ENCODE measurements around the gene ZYX.
A peak's percentile ranks its signal among the peaks of the same experiment; 100 is the strongest.

ZYX gene

DNA sequence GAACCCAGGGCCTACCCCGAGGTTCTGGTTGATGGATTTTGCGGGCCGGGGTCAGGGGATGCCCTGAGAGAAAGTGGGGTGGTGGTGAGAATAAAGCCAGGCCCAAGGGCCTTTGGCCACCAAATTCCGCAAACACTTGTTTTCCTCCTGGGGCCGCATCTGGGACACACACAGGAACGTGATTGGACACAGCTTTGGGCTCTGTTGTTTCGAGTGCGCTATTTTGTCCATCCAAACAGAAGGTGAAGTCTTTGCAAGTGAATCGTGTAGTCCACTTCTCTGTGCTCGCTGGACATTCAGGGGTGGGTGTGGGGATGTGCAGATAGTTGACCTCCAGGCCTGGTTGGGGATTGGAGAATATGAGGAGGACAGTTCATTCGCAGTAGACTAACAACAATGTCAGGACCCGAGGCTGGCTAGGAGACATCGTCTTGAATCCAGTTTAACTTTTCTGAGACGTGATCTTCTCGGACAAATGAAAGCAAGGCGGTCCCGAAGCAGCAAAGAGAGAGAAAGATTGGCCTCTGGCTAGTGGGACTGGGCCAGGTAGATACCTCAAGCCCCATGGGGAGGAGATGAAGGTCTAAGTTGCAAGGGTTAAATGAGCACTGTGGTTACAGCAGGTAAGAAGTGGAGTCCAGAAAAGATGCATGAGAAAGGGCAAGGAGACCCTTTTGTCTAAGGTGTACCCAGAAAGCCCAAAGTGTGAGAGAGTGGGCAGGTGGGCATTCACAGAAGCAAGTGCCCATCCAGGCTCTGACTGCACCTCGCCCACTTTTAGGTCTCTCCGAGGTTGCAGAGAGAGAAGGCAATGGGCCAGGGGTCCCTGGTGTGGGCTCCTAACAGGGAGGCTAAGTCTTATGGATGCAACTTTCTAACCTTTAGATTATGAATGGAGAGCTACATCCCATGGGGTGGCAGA is 17.9 kb upstream of the ZYX start:
- DNase-seq = no peak

- no peak for DNase-seq
Observed at GRCh38 chr7:143367972-143368371, 13.2 kb upstream of the ZYX start.

- no peak for DNase-seq
Observed at GRCh38 chr7:143368387-143368786, 12.8 kb upstream of the ZYX start.

DNA sequence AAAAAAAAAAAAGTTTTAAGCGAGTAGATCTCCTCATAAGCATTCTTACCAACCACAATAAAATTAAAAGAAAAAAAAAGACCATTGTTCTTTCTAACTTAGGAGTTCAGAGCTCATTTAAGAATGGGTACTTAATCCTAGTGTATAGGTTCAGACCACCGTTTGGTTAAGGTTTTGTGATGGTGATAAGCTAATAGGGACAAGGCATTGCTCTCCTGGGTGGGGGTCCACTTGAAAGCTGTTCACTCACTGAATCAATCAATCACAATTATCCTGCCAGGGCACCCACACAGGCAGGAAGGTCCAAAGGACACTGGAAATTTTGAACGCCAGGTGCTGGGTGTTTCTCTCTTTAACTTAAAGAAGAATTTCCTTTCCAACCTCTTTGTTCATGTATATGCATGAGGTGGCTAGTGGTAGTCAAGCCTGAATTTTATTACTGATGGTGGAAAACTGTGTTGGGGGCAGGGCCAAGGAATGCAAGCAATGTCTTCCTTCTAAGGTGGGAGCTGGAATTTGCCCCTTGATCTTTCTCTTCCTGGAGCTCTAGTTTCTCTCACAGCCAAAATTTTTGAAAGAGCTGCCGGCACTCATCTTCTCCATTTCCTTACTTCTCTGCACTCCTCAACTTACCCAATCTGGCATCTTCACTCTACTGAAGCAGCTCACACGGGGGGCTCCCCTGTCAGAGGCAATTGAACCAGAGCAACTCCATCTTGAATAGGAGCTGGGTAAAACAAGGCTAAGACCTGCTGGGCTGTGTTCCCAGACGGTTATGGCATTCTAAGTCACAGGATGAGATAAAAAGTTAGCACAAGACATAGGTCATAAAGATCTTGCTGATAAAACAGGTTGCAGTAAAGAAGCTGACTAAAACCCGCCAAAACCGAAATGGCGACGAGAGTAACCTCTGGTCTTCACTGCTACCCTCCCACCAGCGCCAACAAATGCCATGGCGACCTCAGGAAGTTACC is 11.2 kb upstream of the ZYX start:
- DNase-seq = no peak

- DNase-seq = peak; percentile 85 to 86
Observed at GRCh38 chr7:143372070-143372469, 9.1 kb upstream of the ZYX start.

DNA sequence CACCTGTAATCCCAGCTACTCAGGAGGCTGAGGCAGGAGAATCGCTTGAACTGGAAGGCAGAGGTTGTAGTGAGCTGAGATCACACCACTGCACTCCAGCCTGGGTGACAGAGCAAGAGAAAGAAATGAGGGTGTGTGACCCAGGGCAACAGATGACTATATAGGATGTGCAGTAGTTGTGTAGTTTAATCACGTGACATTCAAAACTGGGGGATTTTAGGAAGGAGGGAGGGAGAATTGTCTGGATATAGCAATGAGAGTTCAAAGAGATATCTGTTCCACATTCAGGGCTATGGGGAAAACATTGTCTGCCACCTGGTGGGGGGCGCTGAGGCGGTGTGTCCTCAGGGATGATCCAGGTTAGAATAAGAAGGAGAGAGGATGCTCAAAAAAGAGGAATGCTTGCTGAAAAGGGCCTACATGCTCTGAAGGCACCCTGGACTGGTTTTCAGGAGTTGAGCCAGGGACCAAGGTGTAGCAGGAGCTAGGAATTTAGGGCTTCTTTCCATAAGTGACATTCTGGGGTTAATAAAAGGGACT is 7.8 kb upstream of the ZYX start:
- no peak for DNase-seq

- no peak for DNase-seq
Observed at GRCh38 chr7:143374561-143374960, 6.6 kb upstream of the ZYX start.

GRCh38 chr7:143375298-143376034 is 5.7 kb upstream of the ZYX start:
- DNase-seq = no peak

- no peak for DNase-seq
Observed at GRCh38 chr7:143376396-143376795, 4.7 kb upstream of the ZYX start.

- no peak for DNase-seq
Observed at GRCh38 chr7:143379611-143380259, 1.4 kb upstream of the ZYX start.

GRCh38 chr7:143380260-143380645 is 892 bp upstream of the ZYX start:
- DNase-seq = peak; percentile 74 to 82

DNA sequence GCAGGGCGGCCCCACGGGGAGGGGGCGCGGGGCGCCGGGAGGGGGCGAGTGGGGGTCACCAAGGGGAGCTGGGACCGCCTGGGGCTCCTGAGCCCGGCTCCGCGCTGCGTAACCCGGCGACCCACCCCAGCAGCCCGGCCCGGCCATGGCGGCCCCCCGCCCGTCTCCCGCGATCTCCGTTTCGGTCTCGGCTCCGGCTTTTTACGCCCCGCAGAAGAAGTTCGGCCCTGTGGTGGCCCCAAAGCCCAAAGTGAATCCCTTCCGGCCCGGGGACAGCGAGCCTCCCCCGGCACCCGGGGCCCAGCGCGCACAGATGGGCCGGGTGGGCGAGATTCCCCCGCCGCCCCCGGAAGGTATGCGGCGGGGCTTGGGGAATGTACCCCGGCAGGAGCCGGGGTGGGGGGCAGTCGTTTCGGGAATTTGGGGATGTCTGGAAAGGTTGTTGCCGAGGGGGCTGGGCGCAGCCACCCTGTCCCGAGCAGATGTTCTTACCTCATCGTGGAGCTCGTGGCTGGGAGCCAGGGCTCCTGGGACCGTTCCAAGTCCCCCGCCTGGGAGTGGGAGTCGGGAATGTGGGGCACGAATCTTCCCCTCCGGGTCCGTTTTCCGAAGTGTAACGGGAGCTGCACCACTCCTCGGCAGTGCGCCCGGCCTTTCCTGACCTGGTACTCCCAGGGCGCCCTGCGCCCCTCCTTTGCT is 431 bp downstream of the ZYX start:
- DNase-seq = peak in 1 of 2 donors; percentile 52

- DNase-seq = no peak
Observed at GRCh38 chr7:143382126-143382790, 1.1 kb downstream of the ZYX start.

- DNase-seq = no peak
Observed at GRCh38 chr7:143382791-143383641, 1.9 kb downstream of the ZYX start.

- no peak for DNase-seq
Observed at GRCh38 chr7:143383642-143383957, 2.5 kb downstream of the ZYX start.

DNA sequence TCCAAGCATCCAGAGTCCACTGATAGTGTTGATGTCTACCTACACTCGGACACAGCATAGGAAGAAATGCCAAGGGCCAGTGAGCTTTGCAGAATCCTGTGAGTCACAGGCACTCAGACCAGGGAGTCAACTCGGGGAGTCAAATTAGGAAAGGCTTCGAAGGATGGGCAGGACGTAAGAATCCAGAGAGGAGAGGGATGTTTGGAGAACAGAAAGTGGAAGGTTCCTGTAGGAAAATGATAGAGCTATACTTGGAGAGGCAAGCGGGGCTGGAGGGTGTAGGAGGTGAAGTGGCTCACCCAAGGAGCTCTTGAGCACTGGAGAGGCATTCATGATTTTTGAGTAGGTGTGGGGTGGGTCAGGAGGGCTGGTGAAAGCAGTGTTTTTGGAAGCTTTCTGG is 3.0 kb downstream of the ZYX start:
- DNase-seq = no peak

GRCh38 chr7:143384661-143385631 is 3.8 kb downstream of the ZYX start:
- DNase-seq = no peak

DNA sequence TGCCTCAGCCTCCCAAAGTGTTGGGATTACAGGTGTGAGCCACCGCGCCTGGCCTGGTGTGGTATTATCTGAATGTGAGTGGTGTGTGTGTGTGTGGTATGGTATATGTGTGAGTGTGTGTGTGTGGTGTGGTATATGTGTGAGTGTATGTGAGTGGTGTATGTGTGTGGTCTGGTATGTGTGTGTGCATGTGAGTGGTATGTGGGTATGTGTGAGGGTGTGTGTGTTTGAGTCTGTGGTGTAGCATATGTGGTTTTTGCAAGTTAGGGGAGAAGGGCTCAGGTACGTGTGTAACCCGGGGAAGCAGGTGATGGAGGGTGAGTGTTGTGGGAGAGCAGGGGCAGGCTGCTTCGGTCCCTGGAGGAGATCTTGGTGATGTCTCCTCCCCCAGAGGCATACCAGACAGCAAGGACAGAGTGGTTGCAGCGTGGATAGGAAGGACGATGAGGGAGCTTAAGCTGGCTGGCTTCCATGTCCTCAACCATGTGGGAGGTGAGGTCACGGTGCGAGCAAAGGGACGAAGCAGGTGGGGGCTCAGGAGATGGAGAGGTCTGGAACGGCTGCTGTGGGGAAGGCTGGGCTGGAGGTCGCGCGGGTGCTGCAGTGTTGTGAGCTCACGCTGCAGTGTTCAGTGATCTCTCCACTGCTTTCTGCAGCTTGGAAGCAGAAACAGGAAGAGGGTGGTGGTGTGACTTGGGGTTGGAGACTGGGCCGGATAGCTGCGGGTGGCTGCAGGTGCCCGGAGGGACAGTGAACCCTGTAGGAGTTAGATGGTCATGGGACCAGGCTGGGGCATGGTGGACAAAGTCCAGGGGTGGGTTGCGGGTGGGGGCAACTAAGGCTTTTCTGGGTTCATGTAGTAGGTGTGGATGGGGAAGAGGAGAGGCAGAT is 5.0 kb downstream of the ZYX start:
- DNase-seq = no peak
